Neural cell (in vitro differentiated cells): ENCODE results near the gene KRT78.

Experiments
- CTCF ChIP-seq: fragments of 450-650 bp; IDR thresholded peaks from 2 replicates; pipeline ENCODE4 v1.5.1; 2014; ENCODE audit warnings: antibody characterized with exemption, mild to moderate bottlenecking, moderate library complexity; ENCODE audit not compliant: poor library complexity, severe bottlenecking
- EP300 ChIP-seq: fragments of 450-650 bp; conservative IDR thresholded peaks from 2 replicates; pipeline ENCODE4 v1.6.1; 2014; ENCODE audit warnings: antibody characterized with exemption, mild to moderate bottlenecking, moderate library complexity; ENCODE audit not compliant: poor library complexity, severe bottlenecking
- EZH2 ChIP-seq: fragments of 200-600, 300-800 bp; shearing (Covaris generic), sonication (generic); IDR thresholded peaks from 2 replicates; pipeline ENCODE4 v1.6.1; 2014; ENCODE audit warnings: antibody characterized with exemption, low read length, borderline replicate concordance, mild to moderate bottlenecking; ENCODE audit not compliant: insufficient read depth, poor library complexity, severe bottlenecking
- MXI1 ChIP-seq: fragments of 450-650 bp; conservative IDR thresholded peaks from 2 replicates; pipeline ENCODE4 v1.6.1; 2014; ENCODE audit warnings: antibody characterized with exemption, mild to moderate bottlenecking; ENCODE audit not compliant: poor library complexity, severe bottlenecking
- POLR2AphosphoS5 ChIP-seq: IDR thresholded peaks from 2 replicates; pipeline ENCODE4 v1.6.1; 2012
- RAD21 ChIP-seq: fragments of 450-650 bp; conservative IDR thresholded peaks from 2 replicates; pipeline ENCODE4 v1.6.1; 2014; ENCODE audit warnings: antibody characterized with exemption, mild to moderate bottlenecking, moderate library complexity
- SMC3 ChIP-seq: fragments of 450-650 bp; conservative IDR thresholded peaks from 2 replicates; pipeline ENCODE4 v1.6.1; 2014; ENCODE audit warnings: antibody characterized with exemption, mild to moderate bottlenecking, moderate library complexity; ENCODE audit not compliant: poor library complexity
- TAF1 ChIP-seq: IDR thresholded peaks from 2 replicates; pipeline ENCODE4 v1.6.1; 2012; ENCODE audit warnings: low read depth

DNA sequence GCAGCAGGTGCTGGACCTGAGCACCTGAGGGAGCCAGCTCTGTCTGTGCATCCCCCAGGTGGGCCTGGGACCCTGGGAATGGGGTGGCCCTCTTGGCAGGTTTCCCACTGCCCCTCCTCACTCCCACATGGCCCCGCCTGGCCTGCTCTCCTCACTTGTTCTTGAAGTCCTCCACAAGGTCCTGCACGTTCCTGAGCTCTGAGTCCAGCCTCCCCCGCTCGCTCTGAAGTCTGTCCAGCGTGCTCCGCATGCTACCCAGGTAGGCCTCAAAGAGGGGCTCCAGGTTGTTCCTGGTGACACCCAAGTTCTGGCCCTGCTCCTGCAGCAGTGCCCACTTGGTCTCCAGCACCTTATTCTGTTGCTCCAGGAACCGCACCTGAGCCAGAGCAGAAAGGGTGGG, 17.5 kb downstream of the KRT78 start:
- TF ChIP-seq MXI1 = no peak
- TF ChIP-seq CTCF = no peak
- no peak for TF ChIP-seq EP300
- TF ChIP-seq SMC3 = no peak
- no peak for TF ChIP-seq POLR2AphosphoS5
- TF ChIP-seq EZH2 = no peak
- no peak for TF ChIP-seq TAF1
- no peak for TF ChIP-seq RAD21
